ENCODE results near the gene CPB1. TPM values are rescaled to one million over a fixed set of nuclear protein-coding genes. Genes with fewer than 3 reads are reported as not detected.

Gene CPB1
- total and polyA plus RNA-seq, 12 donors: 15.7 to 569 (median 104) TPM

- no peak for DNase-seq
- no peaks in the 10 kb centered on the region for H3K36me3 ChIP-seq (replicated peaks in 1 of 2)
- H3K9me3 ChIP-seq (replicated peaks in 1 of 3): no peaks in the 10 kb centered on the region
- no peaks in the 10 kb centered on the region for H3K27me3 ChIP-seq
- no peak for TF ChIP-seq POLR2A (IDR thresholded peaks at IDR 0.05)
- TF ChIP-seq, protein P1, sequence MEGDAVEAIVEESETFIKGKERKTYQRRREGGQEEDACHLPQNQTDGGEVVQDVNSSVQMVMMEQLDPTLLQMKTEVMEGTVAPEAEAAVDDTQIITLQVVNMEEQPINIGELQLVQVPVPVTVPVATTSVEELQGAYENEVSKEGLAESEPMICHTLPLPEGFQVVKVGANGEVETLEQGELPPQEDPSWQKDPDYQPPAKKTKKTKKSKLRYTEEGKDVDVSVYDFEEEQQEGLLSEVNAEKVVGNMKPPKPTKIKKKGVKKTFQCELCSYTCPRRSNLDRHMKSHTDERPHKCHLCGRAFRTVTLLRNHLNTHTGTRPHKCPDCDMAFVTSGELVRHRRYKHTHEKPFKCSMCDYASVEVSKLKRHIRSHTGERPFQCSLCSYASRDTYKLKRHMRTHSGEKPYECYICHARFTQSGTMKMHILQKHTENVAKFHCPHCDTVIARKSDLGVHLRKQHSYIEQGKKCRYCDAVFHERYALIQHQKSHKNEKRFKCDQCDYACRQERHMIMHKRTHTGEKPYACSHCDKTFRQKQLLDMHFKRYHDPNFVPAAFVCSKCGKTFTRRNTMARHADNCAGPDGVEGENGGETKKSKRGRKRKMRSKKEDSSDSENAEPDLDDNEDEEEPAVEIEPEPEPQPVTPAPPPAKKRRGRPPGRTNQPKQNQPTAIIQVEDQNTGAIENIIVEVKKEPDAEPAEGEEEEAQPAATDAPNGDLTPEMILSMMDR (IDR thresholded peaks at IDR 0.05): no peak
- H3K4me1 ChIP-seq (replicated peaks in 1 of 2): no peaks in the 10 kb centered on the region
- WGBS, 4 donors: 22 to 45% (median 28%) methylated on average over 6 of the region's 6 CpGs
- H3K27ac ChIP-seq: no peak overlapping the region
- no peak overlapping the region for H3K4me3 ChIP-seq
- intact Hi-C loops (cut with DNase I): no loop called here
These were observed 38.5 kb upstream of the CPB1 start for GRCh38 chr3:148789146-148789545.

- no peak for DNase-seq
- Histone ChIP-seq H3K27ac (no peak overlapping the region), H3K27me3 (no peaks in the 10 kb centered on the region), H3K4me1 (replicated peaks in 1 of 2) (no peaks in the 10 kb centered on the region), H3K4me3 (no peak overlapping the region), H3K9me3 (replicated peaks in 1 of 3) (no peaks in the 10 kb centered on the region), H3K36me3 (replicated peaks in 1 of 2) (no peaks in the 10 kb centered on the region)
- intact Hi-C loops (cut with DNase I): no loop called here
- 89 to 94% (median 93%) methylated on average over 2 of the region's 2 CpGs for WGBS, 4 donors
- no peak for TF ChIP-seq POLR2A (IDR thresholded peaks at IDR 0.05)
- TF ChIP-seq, protein P1 (IDR thresholded peaks at IDR 0.05): no peak
These were observed 37.7 kb upstream of the CPB1 start for GRCh38 chr3:148789906-148790305.

DNA sequence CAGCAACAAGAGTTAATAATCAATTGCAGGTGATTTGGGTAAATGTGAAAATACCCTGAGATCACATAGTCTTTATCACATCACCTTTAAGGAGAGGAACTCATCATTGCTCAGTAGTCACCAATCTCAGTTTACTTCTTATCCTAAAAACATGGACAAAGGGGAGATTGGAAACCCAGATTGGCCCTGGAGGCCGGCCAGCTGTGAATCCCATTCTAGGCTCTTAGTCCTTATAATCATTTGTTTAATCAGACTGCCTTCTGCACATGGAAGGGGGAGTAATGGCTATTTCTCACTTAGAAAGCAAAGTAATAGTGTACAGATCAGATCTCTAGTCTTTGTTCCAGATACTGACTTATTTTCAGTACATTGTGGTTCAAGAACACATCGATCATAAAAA is 37.2 kb upstream of the CPB1 start:
- WGBS, 4 donors: 76 to 100% (median 86%) methylated on average over 2 of the region's 2 CpGs
- intact Hi-C loops (cut with DNase I): no loop called here
- DNase-seq: no peak
- no peaks in the 10 kb centered on the region for H3K27me3 ChIP-seq
- TF ChIP-seq, protein P1 (IDR thresholded peaks at IDR 0.05): no peak
- no peak for TF ChIP-seq POLR2A (IDR thresholded peaks at IDR 0.05)
- no peak overlapping the region for H3K4me3 ChIP-seq
- peak overlapping the region in 1 of 5 donors; percentile 37 for H3K27ac ChIP-seq
- H3K4me1 ChIP-seq (replicated peaks in 1 of 2): no peaks in the 10 kb centered on the region
- no peaks in the 10 kb centered on the region for H3K36me3 ChIP-seq (replicated peaks in 1 of 2)
- H3K9me3 ChIP-seq (replicated peaks in 1 of 3): no peaks in the 10 kb centered on the region

- no peaks in the 10 kb centered on the region for H3K4me1 ChIP-seq (replicated peaks in 1 of 2)
- H3K4me3 ChIP-seq: no peak overlapping the region
- intact Hi-C loops (cut with DNase I): no loop called here
- H3K27me3 ChIP-seq: no peaks in the 10 kb centered on the region
- no peaks in the 10 kb centered on the region for H3K9me3 ChIP-seq (replicated peaks in 1 of 3)
- H3K36me3 ChIP-seq (replicated peaks in 1 of 2): no peaks in the 10 kb centered on the region
- WGBS, 4 donors: 71 to 83% (median 76%) methylated on average over 6 of the region's 6 CpGs
- H3K27ac ChIP-seq: peak overlapping the region in 1 of 5 donors; percentile 37
- TF ChIP-seq, protein P1 (IDR thresholded peaks at IDR 0.05): no peak
- no peak for TF ChIP-seq POLR2A (IDR thresholded peaks at IDR 0.05)
- peak in 2 of 7 donors; percentile 23 to 32 for DNase-seq
These were observed 36.5 kb upstream of the CPB1 start for GRCh38 chr3:148790851-148791735.
